Measurements from ENCODE around the gene PTPRN2.

PTPRN2 gene

GRCh38 chr7:158401295-158401694 is 186.3 kb downstream of the PTPRN2 start:
- no peak for DNase-seq (ENCODE audit: low read depth in 2 of 2)

DNA sequence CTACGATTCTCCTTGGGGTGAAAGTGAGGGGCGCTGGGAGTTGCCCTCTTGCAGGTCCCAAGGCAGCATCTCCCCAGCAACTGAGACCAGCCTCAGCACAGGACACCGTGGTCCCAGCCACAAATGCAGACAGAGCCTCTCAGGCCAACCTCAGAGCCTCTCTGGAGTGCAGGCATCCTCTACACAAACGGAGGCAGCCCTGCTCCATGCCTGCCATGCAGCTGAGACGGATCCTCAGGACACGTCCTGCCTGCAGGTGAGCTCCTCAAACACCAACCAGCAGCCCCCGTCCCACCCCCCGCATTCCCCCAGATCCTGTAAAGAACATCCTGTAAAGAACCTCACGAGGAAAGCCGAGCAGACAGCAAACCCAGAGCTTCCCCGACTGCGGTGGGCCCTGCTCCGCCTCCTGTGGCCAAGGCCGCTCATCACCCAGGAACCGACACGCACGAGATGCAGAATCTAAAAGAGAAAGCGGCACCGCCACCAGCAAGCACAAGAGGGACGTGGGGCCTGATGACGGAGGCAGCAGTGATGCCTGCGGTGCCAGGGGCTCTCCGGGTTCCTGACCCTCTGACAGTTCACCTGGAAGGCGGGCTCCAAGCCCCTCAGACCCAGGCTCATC is 186.9 kb downstream of the PTPRN2 start:
- no peak for DNase-seq (ENCODE audit: low read depth in 2 of 2)

- DNase-seq (ENCODE audit: low read depth in 2 of 2), result no peak
Measured at GRCh38 chr7:158399762-158400161, 187.9 kb downstream of the PTPRN2 start.

GRCh38 chr7:158398750-158399149 is 188.9 kb downstream of the PTPRN2 start:
- no peak for DNase-seq (ENCODE audit: low read depth in 2 of 2)

DNA sequence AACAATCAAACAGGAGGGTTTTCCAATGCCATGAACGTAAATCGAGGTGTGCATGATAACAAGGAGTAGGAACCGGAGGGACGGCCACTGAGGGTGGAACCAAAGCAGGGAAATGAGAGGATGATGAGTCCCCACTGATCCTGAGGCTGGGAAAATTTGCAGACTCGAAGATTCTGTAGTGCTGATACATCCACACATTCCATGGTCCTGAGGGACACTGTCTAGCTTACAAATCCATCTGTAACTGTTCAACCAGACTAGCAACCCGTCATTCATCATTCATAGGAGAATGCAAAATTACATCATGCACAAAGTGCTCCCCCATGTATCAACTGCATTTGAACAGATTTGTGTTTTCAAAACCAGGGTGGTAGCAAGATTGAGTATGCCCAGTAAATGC is 189.7 kb downstream of the PTPRN2 start:
- DNase-seq (ENCODE audit: low read depth in 2 of 2), result no peak

DNA sequence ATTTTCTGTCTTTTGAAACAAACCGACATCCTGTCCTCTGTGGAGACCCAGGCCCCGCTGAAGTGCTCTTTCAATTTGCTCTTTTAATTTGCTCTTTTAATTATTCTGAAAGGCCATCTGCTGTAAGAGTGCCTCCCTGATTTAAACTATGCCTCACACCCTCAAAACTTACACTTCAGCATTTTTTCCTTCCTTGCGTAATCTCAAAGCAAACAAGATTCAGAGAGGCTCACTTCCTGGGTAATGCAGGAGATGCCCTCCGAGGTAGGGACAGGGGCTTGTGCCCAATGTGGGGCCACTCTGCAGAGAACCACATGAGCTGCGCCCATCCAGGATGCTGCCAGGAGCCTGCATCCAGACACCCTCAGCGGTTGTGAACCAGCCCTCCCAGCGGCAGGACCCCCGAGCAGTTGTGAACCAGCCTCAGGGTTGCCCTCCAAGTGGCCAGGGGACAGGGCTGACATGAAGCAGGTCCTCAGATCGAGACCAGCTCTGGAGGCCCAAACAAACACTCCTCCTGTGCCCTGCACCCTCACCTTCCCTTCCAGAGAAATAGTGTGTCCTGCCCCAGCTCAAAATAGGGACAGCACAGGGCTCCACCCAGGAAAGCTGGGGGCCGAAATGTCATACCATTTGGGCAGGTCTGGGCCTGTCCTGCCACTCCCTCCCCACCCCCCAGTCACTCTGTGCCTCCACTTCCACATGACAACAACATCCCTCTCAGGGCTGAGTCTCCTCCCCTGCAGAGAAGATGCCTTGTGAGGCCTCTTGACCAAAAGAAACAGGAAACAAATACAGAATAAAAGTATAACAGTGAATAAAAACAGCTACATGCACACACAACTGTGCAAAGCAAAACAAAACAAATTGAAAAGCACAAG is 190.4 kb downstream of the PTPRN2 start:
- DNase-seq (ENCODE audit: low read depth in 2 of 2), result no peak

DNA sequence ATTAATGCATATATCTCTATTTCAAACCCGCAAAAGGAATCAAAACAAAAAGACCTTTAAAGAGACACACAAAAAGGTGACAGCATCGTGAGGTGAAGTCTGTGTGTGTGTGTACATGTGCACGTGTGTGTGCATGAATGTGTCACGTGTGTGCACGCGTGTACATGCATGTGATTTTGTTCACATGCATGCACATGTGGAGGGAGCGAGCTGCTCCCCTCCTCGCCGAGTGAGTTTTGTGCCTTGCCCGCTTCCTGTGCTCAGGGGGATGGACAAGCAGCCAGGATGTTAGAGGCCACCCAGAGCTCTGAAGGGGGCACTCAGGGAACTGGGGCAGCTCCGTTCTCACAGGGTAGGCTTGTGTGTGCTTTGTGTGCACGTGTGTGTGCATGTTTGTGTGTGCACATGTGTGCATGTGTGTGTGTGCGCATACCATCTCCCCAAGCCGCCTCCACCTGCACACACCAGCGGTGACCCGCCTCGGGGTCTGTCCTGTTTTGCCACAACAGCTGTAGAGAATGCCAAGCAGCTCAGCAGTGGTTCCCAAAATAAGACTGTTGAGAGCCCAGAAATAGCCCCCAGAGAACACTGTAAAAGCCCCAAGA is 191.2 kb downstream of the PTPRN2 start:
- DNase-seq (ENCODE audit: low read depth in 2 of 2), result no peak

DNA sequence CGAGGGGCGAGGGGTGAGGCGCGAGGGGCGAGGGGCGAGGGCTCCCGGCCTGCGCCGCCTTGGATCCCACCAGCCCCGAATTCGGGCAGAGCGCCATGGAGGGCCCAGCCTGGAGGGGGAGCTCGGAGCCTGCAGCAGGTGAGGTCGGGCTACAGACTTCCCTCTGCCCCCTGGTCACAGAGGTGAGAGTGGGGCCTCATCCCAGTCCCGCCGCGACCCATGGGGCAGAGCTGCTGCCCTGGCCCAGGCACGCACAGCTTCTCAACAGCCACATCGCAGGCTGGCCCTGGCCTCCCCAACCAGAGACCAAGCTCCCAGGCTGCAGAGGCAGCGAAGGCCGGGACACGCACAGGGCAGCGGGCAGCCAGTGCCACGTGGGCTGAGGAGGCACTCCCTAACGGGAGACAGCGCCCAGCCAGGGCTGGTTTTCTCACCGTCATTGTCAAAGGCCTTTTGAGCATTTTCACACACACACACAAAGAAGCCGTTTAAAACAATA is 191.8 kb downstream of the PTPRN2 start:
- DNase-seq (ENCODE audit: low read depth in 2 of 2), result no peak

- DNase-seq (ENCODE audit: low read depth in 2 of 2), result no peak
Measured at GRCh38 chr7:158395349-158395748, 192.3 kb downstream of the PTPRN2 start.

GRCh38 chr7:158394936-158395335 is 192.7 kb downstream of the PTPRN2 start:
- peak in 1 of 2 donors; percentile 38 for DNase-seq (ENCODE audit: low read depth in 2 of 2)

- DNase-seq (ENCODE audit: low read depth in 2 of 2), result no peak
Measured at GRCh38 chr7:158393926-158394625, 193.5 kb downstream of the PTPRN2 start.

GRCh38 chr7:158392251-158392650 is 195.4 kb downstream of the PTPRN2 start:
- DNase-seq (ENCODE audit: low read depth in 2 of 2), result no peak

- no peak for DNase-seq (ENCODE audit: low read depth in 2 of 2)
Measured at GRCh38 chr7:158391541-158391940, 196.1 kb downstream of the PTPRN2 start.

GRCh38 chr7:158391141-158391540 is 196.5 kb downstream of the PTPRN2 start:
- no peak for DNase-seq (ENCODE audit: low read depth in 2 of 2)

DNA sequence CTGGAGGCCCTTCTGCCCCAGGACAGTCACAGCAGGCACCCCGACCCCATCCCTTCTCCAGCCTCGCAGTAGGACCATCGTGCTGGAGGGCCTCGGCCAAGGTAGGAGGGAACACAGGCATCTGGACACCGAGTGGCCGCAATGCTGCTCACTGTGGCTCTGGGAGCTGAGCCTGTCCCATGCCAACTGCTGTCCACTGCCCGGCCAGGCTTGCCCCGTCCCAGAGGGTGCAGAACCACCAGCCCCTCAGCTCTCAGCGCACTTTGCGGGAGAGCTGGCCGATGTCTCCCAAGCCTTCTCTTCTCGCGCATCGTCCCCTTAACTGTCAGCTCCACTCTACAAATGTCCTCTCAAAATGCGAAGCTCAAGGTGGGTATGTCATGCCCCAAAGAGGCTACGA is 197.2 kb downstream of the PTPRN2 start:
- no peak for DNase-seq (ENCODE audit: low read depth in 2 of 2)

- no peak for DNase-seq (ENCODE audit: low read depth in 2 of 2)
Measured at GRCh38 chr7:158389514-158390425, 197.9 kb downstream of the PTPRN2 start.

GRCh38 chr7:158388928-158389327 is 198.7 kb downstream of the PTPRN2 start:
- DNase-seq (ENCODE audit: low read depth in 2 of 2), result no peak

GRCh38 chr7:158388072-158388471 is 199.6 kb downstream of the PTPRN2 start:
- no peak for DNase-seq (ENCODE audit: low read depth in 2 of 2)

- no peak for DNase-seq (ENCODE audit: low read depth in 2 of 2)
Measured at GRCh38 chr7:158387546-158387891, 200.1 kb downstream of the PTPRN2 start.

- no peak for DNase-seq (ENCODE audit: low read depth in 2 of 2)
Measured at GRCh38 chr7:158386866-158387545, 200.6 kb downstream of the PTPRN2 start.

GRCh38 chr7:158386355-158386618 is 201.3 kb downstream of the PTPRN2 start:
- no peak for DNase-seq (ENCODE audit: low read depth in 2 of 2)
